Nucleus accumbens (tissue), 56 donors: ENCODE data around the gene SLC23A2.
"Not testable (repeated sequence)": the region's sequence is repeated elsewhere in the genome, so short reads cannot be mapped to it uniquely, and the experiment has no call there.

Experiments
- DNase-seq, 56 donors: peaks; one replicate each; lab custom pipeline; 2025; lab: John Stamatoyannopoulos, UW

SLC23A2 gene

DNA sequence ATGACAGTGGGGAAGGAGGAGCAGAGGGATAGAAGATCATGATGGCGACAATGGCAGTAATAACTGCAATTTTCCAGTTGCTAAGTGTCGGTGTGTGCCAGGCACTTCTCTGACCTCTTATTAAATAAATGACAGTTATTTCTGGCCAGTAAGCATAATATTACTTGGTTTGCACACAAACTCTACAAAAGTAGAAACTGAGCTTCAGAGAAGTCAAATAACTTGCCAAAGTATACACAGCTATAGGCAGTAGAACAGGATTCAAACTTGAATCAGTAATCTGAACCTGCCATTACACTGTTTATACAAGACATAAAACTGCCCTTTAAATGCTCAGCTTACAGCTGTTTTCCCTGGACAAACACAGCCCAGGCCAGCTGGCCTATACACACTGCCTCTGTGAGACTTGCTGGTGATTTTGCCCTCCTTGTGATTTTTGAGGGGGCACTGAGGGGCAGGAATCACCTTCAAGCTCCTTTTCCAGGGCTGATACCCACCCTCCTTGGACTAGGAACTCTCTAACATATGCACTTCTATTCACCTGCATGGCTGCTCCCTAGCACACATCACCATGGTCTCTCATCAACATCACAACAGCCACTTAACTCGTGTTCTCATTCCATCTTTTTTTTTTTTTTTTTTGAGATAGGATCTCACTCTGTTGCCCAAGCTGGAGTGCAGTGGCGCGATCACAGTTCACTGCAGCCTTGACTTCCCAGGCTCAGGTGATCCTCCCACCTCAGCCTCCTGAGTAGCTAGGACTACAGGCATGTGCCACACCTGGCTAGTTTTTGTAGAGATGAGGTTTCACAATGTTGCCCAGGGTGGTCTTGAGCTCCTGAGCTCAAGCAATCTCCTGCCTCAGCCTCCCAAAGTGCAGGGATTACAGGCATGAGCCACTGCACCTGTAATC is 63.6 kb downstream of the SLC23A2 start:
- DNase-seq, result no peak

DNA sequence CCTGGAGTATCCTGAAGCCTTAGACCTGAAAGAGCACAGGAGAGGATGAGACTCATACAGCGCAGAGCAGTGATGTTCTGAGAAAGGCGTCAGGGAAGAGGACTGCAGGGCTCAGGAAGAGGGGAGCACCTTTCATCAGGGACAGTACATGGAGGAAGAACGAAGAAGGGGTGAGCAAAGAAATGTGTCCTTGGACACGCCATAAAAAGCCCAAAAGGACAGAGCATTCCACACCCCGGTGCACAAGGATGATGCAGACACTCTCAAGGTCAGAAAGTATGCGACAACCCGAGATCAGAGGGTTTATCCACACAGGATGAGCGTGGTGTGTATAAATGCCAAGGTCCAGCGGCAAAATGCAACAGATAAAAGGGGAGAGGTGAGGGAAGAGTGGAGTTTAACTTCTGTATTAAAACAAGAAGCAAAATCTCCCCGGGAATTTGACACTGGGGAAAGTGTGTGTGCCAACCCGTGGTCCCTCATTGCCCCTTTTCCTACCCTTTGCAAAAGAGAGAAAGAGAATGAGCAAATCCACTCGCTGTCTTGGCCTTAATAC is 64.4 kb downstream of the SLC23A2 start:
- DNase-seq, result no peak

DNA sequence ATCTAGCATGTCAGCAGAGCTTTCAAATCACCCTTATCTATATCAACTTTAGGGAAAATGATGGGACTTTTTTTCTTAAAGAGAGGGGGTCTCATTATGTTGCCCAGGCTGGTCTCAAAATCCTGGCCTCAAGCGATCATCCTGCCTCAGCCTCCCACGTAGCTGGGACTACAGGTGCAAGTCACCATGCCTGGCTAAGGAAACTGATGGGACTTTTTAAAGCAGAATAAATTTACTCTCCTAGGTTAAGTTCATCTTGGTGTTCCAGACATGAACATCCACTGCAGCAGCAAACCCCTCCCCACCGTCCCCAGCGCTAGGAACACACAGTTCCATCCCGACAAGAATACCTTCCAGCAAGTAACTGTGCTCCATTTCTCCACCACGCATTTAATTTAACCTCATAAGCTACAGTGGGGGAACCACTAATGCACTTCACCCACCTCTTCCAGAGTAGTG is 64.9 kb downstream of the SLC23A2 start:
- DNase-seq, result peak in 1 of 56 donors; percentile 3

DNA sequence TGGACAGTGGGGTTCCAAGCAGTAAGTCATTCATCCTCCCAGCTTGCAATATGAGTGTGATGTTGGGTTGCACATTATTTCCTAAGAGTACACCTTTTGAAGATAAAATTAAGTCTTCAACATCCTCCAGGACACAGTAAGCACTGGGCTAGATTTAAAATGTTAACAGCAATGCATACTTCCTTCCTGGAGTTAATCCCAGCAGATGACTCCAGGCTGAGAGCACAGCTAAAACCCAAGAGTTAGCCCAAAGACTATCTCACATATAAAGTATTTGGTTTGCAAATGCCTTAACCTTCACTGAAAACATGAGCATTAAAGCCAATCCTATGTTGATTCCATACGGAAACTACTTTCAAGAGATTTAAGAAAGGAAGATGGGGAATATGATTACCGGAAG is 69.2 kb downstream of the SLC23A2 start:
- no peak for DNase-seq

DNA sequence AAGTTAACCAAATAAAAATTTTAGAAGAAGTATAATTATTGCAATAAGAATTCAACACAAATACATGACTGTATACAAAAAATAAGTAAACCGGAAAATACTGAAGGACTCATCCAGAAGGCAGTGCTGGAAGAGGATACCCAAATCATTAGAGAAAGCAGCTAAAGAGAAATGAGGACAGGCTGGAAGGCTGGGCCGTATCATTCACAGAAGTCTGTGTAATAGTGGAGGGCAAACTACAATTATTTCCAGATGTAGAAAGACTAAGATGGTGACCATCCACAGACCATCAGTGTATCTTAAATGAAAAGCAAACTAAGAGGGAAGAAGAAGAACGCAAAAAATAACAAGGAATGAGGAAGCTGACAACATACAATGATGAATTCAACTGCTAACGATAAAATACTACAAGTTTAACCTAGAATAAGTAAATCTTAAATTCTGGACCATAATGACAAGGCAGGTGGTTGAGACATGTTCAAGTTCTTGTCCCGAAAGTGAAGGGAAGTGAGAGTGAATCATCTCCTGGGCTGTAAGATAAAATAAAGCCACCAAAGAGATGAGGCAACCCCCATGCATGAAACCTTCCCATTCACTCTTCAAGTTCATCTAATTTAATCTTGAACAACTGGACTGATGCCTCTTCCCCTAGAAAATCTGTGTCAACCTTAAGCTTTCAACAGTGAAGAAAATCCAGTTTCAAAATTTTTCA is 71.5 kb downstream of the SLC23A2 start:
- DNase-seq, result no peak

DNA sequence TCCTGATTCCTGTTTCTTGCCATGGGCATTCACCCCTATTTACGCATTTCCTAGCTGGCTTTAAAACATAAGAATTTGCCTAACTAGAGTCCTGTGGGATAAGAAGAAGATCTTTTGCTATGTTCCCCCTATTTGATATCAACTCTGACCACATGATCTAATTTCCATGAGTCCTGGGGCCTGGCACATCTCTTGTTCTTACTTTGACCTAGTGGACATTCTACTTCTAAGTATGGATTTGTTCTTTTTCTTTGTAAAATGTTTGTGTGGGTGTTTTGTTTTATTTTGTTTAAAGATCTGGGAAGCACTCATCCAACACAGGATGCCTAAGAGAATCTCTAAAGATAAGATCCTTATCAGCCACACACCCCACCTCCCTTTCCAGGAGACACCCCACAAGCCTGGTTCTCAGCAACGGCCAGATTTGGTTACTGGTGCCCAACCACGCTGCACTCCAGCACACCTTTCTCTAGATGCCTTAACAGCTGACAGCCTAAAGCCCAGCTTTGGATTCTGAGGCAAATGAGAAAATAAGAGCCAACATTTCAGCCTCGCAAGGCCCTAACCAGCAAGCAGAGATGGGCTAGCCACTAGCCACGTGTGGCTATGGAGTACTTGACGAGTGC is 74.7 kb downstream of the SLC23A2 start:
- no peak for DNase-seq

DNA sequence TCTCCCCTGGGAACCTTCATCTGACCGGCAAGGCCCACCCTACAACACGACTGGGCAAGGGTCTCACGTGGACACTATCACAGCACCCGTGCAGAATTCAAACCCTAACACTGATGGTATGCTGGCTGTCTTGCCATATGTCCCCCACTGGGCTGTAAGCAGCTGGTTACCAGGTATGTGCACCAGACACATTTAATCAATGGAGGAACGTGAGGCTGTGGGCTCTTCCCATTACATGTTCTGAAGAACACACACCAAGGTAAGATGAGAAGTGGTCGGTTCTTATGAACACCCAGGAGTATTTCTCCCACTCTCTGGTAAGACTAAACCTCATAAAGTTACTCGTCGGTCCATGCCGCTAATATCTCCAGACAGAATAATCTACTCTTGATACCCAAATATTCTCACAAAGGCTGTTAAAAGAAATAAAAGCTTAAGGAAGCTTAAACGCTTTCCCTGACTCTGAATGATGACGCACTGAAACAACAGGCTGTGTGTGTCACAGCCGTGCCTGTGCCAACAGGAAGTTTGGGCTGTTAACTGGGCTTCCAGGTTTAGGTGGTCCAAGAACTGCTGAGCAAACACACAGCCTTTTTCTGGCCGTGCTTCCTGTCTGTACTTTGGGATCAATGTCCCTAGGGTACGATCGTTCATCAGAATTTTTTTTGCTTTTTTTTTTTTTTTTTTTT is 75.3 kb downstream of the SLC23A2 start:
- peak in 3 of 56 donors; percentile 14 to 32 (median 17) for DNase-seq

DNA sequence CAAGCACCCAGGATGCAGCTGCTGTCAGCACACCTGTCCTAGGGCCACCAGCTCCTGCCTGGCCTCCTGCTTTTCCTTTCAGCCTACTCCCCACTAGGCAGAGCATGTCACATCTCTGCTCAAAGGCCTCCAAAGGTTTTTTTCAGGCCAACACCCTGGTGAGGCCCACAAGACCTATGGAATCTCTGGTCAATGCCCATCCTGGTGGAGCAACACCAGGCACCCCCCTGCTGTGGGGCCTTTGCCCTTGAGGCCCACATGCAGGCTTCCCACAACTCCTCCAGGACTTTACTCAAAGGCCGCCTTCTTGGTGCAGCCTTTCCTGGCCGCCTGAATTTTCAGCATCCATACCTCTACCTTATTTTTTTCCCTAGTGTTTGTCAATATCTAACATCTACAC is 76.9 kb downstream of the SLC23A2 start:
- DNase-seq, result no peak

DNA sequence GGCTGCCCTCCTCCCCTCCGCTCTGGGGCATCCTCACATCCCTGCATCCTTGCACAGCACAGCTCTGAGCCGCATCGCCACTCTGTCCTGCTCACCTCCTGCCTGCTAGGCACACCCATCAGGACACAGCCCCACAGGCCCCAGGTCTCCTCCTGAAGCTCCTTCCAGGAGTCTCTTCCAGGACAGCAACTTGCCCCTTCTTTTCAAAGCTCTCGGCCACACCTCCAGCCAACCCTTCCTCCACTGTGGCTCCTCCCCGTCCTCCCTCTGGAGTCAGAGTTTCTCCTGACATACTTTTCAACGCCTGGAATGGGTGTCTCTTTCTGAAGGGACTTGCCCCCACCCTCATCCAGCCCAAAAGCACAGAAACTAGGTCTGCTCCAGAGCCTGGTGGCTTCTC is 77.3 kb downstream of the SLC23A2 start:
- DNase-seq, result no peak

DNA sequence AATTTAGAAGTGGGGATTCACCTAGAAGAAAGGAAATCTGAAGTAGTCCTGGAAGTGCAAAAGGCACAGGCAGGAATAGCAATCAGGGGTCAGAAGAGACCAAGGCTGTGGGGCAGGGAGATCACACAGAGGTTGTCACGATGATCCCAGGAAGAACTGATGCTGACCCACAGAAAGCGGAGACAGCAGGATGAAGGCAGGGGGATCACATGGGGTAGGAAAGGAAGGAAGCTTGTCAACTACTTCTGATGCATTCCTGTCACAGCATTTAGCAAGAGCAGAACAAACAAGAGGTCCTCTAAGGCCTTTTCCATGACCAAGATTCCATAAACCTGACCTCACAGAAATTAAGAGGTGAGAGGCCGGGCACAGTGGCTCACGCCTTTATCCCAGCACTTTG is 79.1 kb downstream of the SLC23A2 start:
- DNase-seq, result no peak

DNA sequence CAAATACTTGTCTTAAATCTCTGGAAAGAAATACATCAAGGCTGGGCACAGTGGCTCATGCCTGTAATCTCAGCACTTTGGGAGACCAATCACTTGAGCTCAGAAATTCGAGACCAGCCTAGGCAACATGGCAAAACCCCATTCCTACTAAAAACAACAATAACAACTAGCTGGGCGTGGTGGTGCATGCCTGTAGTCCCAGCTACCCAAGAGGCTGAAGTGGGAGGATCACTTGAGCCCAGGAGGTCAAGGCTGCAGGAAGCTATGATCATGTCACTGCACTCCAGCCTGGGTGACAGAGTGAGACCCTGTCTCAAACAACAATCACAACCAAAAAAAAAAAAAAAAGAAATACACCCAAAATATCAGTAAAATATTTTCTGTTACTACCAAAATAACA is 80.0 kb downstream of the SLC23A2 start:
- DNase-seq, result not testable (repeated sequence)

DNA sequence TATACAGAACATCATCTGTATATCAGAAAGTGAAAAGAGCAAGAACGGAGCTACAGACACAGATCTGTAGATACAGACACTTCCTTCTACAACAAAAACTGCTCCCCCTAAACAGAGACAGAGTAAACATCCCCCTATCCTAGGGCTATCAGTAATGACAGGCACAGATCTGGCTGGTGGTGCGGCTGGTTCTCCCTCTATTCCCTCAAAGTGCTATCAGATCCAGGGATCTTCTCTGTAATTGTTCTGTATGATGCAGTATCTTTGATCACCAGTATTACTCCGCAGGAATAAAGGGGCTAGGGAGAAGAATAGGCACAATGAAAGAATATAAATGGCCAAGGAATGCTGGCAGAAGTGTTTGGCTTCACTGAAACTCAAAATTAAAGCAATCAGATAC is 80.7 kb downstream of the SLC23A2 start:
- no peak for DNase-seq

DNA sequence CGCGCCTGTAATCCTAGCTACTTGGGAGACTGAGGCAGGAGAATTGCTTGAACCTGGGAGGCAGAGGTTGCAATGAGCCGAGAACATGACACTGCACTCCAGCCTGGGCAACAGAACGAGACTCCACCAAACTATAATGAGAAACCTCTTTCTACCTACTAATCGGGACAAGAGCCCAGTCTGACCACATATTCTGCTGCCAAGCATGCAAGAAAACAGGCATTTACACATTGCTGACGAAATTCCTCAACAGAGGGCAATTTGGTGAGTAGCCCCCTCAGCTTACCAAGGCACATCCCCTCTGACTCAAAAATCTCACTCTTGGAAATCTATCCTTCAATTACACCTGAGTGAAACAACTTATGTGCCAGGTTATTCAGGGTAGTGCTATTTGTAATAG is 81.2 kb downstream of the SLC23A2 start:
- no peak for DNase-seq

DNA sequence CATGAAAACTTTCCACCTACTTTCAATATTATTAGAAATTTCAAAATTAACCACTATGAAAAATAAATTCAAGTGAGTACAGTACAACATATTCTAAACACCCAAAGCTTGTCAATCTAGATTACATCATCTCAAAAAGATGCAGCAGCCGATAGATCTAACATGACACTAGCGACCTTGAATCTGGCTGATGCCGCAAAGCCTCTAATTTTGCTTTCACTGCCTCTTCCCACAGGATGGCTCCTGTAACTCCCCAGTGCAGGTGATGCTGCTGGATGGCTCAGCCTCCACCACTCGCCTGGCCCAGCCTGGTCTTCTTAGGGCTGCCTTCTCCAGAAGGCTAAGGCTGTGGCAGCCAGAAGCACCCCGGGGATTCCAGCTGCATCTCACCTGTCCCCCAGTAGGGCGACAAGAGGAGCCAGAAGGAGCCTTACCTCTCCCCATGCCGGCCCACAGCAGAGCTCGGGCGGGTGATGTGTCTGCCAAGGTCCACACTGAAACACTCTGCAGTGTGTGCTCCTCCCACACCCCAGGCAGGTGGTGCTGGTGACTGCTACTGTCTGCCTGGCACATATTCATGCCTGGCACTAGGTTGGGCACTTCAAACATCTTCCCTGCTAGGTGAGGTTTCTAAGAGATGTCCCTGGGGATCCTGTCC is 82.1 kb downstream of the SLC23A2 start:
- DNase-seq, result peak in 1 of 56 donors; percentile 14

DNA sequence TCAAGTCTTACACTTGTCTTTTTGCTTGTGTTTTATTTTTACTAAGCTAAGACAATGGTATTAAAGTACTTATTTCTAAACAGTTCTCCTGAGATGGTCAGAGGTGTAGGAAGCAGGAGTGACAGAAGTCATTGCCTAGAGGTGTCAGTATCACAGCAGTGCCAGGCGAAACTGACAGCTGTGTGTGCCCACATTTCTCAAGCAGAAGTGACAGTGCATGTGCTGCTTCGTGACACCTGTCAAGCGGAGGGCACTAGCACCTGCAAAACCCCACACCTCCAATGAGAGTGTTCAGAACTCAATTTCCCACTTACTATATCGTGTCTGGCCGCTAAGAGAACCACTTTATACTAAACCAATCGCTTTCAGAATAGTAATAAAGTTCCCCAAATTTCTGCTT is 82.8 kb downstream of the SLC23A2 start:
- DNase-seq, result no peak

DNA sequence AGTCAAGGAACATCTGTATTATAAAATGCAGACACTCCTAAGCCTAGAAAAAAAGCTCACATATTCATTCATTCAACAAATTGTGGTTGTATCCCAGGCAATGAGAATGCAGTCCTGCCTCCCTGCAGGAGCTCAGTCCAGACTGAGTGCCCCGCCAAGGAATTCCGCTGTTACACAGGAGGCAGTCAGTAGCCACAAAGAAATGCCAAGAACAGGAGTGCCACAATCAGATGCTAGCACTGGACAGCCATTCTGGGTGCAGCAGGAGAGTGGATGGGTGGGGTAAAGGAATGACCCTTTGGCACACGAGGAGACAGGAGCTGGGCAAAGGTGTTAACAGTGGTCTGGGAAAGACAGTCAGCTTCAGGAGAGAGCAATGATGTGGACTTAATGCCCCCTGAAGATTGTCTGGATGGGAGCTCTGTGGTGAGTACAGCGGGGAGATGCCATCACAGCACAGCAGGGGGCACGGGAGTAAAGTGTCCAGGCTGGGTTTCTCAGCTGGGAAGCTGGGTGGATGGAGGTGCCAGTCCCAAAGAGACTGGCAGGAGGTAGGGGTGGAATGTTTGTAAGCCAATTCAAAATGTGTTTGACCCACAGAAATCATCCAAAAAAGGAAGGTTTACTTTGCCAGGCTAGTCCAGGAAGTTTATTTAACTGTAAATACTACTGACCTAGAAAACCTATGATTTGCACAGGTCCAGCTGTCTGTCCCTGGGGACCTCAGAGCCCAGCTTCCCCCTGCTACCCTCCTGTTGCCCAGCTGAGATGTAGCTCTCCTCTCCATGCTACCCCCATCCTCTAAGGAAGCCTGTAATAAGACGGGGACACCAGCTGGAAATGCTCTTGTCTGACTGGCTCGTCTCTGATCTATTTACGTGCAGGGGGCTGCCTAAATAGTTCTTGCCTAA is 84.1 kb downstream of the SLC23A2 start:
- peak in 2 of 56 donors; percentile 7 to 15 for DNase-seq

DNA sequence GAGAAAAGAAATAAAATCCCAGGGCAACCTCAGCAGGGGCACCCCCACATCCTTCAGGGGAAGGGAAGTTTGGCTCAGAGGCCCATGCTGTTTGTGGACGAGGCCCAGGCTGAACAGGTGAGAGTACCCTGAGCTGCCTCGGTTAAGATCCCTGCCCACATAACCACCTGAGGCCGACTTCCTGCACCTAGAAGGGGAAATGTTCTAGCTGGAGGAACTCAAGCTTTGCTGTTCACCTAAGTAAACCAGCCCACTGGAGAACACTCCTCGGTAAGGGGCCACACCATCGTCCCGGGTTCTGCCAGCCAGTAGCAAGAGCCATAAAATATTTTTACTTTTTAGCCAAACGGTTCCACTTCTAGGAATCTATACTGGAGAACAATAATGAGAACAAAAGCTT is 88.2 kb downstream of the SLC23A2 start:
- DNase-seq, result no peak

DNA sequence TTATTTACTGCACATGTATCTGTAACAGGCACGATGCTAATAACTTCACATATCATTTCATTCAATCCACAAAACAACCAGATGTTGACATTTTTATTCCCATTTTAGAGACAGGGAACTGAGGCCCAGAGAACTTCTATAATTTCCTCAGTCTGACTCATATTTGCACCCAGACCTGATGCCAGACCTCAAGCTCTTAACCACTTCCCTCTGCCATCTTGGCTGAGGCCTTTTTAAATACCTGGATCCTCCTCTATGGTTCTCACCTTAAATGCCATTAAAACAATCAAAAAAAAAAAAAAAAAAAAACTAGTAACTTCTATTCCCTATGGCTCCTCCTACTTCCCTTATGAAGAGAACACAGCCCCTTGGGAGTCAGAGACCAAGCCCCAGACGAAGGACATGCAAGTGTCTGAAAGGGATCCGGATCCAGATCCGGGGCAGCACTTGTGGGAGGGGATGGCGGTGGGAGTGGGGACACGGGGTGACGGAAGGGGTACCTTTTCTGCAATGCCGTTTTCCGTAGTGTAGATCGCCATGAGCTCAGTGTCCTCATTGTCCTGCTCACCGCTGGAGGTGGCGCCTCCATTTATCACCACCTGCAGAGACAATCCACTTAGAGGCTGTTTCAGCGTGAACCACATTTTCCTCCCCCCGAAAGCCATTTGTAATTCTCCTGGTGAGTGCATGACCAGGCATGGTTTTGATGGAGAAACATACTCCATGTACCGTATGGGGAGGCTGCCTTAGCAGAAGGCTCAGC is 88.7 kb downstream of the SLC23A2 start:
- DNase-seq, result no peak
